HG03565 (cell line): Measurements from ENCODE around the gene IL36G.

Source experiments
- ATAC-seq: cut with Tn5 transposase; IDR thresholded peaks from one replicate; pipeline ENCODE4 v1.9.1; 2021; ENCODE audit warnings: mild to moderate bottlenecking, moderate library complexity; ENCODE audit not compliant: unreplicated experiment

Gene IL36G

DNA sequence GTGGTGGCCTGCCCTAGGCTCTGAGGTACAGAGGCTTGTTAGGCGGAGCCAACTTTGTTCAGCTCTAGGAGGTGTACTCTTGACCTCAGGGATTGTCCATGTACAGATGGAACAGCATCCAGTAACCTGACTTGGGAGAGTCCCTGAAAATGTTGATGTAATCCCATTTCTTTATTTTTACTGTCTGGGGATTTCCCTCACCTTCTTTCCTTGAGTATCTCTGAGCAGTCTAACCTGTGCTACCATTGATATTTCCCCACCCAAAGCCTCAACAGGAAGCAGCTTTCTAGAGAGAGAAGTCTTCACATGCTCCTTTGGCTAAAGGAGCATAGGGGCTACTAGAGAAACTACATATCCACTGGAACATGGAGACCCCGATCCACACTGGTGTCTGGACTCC is 37.8 kb downstream of the IL36G start:
- no peak for ATAC-seq

DNA sequence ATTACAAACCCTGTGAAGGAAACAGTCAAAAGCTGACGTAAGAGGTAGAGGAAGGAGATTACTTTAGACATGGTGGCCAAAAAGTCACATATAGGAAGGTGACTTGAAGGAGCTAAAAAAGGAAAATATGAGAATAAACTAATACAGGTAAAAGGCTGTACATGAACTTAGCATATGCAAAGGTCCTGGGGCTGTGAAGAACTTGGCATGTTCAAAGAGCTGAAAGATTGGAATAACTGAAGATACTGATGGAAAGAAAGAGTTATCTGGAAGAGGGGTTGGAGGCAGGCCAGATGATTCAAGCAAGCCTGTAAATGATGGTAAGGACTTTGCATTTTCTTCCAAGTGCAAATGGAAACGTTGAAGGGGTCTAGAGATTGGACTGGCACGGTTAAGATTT is 40.7 kb downstream of the IL36G start:
- ATAC-seq: no peak

DNA sequence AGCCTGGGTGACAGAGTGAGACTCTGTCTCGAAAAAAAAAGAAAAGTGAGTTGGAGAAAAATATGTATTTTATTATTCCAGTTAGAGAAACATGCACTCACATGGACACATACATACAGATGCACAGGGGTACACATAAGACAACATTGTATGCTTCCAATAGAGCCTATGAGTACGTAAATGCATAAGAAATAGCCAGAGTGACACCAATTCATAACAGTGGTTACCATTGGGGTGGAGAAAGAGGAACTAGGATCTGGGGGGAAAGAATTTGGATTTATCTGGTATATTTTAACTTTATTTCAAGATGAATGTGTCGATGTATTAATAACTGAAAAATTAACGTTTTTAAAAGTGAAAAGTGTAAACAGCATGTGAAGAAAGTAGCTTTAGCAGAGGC is 43.5 kb downstream of the IL36G start:
- ATAC-seq: no peak

DNA sequence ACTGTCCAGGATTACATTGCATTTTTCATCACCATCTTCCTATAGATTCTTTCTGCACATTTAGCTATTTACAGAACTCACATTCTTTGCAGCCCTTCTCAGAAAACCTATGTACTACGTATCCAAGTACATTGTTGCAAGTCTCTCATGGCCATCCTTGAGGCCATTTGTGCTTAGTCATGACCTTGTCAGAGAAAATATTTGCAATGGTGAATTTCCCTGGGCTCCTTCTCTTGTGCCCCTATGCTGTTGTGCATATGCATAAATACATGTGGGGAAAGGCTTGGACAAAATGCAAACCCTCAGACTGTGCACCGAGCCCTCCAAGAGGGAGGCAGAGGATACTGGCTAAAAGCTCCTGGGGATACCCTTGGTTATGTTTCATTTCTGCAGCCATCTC is 47.0 kb downstream of the IL36G start:
- no peak for ATAC-seq

DNA sequence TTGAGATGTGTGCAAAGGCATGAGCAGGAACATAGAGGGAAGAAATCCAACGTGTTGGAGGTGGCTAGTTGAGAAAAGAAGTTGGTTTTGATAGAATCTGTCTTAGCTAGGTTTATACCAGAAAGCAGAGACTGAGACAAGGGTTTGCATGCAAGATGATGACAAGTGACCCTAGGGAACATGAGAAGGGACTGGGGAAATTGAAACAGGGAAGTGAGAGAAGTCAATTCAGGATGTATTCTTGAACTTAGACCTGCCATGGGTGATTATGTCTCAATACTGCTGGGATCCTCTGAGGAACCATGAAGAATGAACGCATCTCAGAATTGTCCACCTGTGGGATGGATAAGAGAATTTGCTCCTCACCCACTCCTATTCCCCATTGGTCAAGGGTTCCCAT is 47.9 kb downstream of the IL36G start:
- ATAC-seq: no peak

DNA sequence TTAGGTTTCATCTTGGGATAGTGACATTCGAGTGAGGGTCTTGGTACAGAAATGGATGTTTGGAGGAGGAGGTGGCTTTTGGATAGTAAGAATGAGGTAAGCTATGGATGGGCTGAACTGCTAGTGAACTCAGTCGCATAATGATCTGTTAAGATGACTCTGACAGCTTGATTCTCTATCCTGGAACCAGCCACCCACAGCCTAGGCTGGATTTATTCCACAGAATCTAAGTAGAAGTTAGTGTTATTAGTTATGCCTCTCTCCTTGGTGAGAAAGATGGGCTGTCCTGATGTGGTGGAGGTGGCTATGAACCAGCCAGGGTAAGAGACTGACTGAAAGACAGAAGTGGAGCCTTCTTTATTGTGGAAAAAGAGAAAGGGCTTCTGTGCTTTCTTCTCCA is 49.9 kb downstream of the IL36G start:
- ATAC-seq: no peak

DNA sequence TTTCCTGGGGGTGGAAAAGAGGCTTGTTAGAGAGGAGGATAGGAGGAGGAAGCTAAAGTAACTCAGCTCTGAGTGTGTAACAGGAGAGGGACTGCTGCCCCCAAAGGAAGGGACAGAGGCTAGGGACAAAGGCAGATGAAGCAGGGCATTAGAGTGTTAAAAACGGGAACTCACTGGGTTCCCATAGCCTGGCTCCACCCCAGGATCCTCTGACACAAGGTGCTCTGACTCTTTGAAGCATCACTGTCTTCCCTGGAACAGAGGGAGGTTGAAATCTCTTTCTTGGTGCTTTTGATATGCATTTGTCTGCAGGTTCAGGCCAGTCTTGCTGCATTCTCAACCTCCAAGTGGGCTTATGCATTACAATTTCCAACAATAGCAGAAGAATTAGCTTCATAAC is 50.3 kb downstream of the IL36G start:
- ATAC-seq: no peak

DNA sequence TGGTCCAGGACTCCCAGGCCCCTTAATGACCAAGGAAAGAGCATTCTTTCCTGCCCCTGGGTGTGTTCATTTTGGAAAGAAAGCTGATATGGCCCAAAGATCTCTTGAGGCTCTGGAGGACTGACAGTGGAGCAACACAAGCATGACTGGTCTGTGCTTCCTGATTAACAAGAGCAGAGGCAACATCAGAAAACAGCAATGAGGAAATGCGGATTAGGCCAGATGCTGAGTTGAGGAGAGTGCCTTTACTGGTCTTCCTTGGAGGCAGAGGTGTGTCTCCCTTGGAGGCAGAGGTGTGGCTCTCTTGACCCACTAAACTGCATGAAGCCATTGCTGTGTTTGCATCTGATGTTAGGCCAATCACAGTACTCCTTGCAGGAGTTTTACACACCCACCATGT is 54.9 kb downstream of the IL36G start:
- ATAC-seq: no peak

DNA sequence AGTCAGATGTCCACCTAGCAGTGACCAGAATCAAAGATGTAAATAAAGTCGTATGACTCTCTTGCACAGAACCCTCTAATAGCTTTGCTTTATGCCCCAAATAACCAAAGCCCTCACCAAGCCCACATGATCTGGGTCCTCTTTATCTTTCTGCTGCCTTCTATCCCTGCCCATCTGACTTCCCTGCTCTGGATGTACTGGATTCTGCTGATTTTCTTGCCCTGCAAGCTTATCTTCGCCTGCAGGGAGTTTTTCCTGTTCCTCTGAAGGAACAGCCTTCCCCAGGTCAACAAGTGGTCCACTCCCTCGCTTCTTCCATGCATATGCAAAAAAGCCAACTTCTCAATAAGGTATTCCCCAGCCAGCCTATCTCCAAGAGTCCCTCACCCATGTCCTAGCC is 56.2 kb downstream of the IL36G start:
- no peak for ATAC-seq
